HepG2 (cell line): ENCODE measurements around the gene KIAA0040. TPM values are rescaled to one million over a fixed set of nuclear protein-coding genes. Genes with fewer than 3 reads are reported as not detected.

Experiments used
- ATAC-seq: fragments of 200-7000 bp; cut with Tn5 transposase; 3 replicates; pipeline ENCODE4 v1.9.1; 2020; ENCODE audit warnings: mild to moderate bottlenecking, moderate library complexity
- BruUV-seq: library from RNA; stranded (reverse); fragments of 400-500 nt; replicated peaks from 2 replicates; lab custom pipeline; 2021; lab: Mats Ljungman, UMichigan
- CTCF ChIA-PET: fragments of 300-600 bp; formaldehyde crosslinking; extraction: SDS; loops from one replicate; lab custom pipeline; 2021; ENCODE audit warnings: low total read pairs, inconsistent platforms, low intra/inter-chr PET ratio; lab: Yijun Ruan, JAX
- POLR2A ChIA-PET: fragments of 350-600 bp; sonication (Branson Sonifier 250); formaldehyde crosslinking; loops from one replicate; lab custom pipeline; 2020; ENCODE audit warnings: antibody characterized with exemption, inconsistent platforms; lab: Yijun Ruan, JAX
- DNase-seq: peaks from one replicate; pipeline ENCODE4 v3.0.0-alpha.2; 2015; ENCODE audit warnings: low spot score
- FAIRE-seq: peaks from 3 replicates; lab custom pipeline; 2011; peaks lifted over from hg19 to GRCh38; lab: Jason Lieb, UNC
- H2AFZ ChIP-seq: one replicate; pipeline ENCODE4 v1.6.1; 2011; ENCODE audit warnings: low read length, inconsistent platforms
- H3K27ac ChIP-seq: fragments of 300-600 bp; 3 replicates; pipeline ENCODE4 v1.8.0; 2011; ENCODE audit warnings: mixed run types, mild to moderate bottlenecking, mixed read lengths, low read length, inconsistent platforms; ENCODE audit not compliant: insufficient read depth; ENCODE audit errors: extremely low read length
- H3K27me3 ChIP-seq, 2 experiments: fragments of 200-600 bp in 1 of 2; 2 replicates in 1 of 2; 3 replicates in 1 of 2; pipeline versions ENCODE4 v1.6.0 to v1.8.0; 2011; ENCODE audit warnings: low read length in 2 of 2, mild to moderate bottlenecking in 2 of 2, moderate library complexity in 2 of 2, inconsistent platforms in 1 of 2; ENCODE audit not compliant: insufficient read depth in 2 of 2, control insufficient read depth in 1 of 2
- H3K36me3 ChIP-seq, 2 experiments: fragments of 200-600 bp in 1 of 2; replicated peaks in 1 of 2; 2 replicates in 1 of 2; 3 replicates in 1 of 2; pipeline versions ENCODE4 v1.5.1 to v1.8.0; 2011; ENCODE audit warnings: low read length in 2 of 2, inconsistent platforms in 1 of 2; ENCODE audit not compliant: insufficient read depth in 2 of 2, control insufficient read depth in 1 of 2
- H3K4me1 ChIP-seq: 2 replicates; pipeline ENCODE4 v1.5.1; 2012; ENCODE audit warnings: low read length, inconsistent platforms; ENCODE audit not compliant: insufficient read depth
- H3K4me2 ChIP-seq: 2 replicates; pipeline ENCODE4 v1.6.0; 2011; ENCODE audit warnings: low read depth, low read length, inconsistent platforms
- H3K4me3 ChIP-seq, 3 experiments: fragments of 200-600 bp in 1 of 3; sonication (generic), shearing (Covaris generic) in 1 of 3; replicated peaks in 1 of 3; 2 replicates each; pipeline ENCODE4 v1.5.1; 2011 to 2016; ENCODE audit warnings: low read length in 3 of 3, inconsistent platforms in 2 of 3, low read depth in 2 of 3, mild to moderate bottlenecking in 2 of 3, control low read depth in 1 of 3, mixed read lengths in 1 of 3; ENCODE audit not compliant: insufficient read depth in 1 of 3
- H3K79me2 ChIP-seq: one replicate; pipeline ENCODE4 v1.6.1; 2011; ENCODE audit warnings: low read length, inconsistent platforms; ENCODE audit not compliant: insufficient read depth
- H3K9ac ChIP-seq: 2 replicates; pipeline ENCODE4 v1.6.0; 2011; ENCODE audit warnings: mild to moderate bottlenecking, low read depth, low read length, inconsistent platforms; ENCODE audit not compliant: insufficient read depth
- H3K9me3 ChIP-seq: 2 replicates; pipeline ENCODE4 v1.5.1; 2012; ENCODE audit warnings: mild to moderate bottlenecking, low read length
- H4K20me1 ChIP-seq: 2 replicates; pipeline ENCODE4 v1.6.0; 2011; ENCODE audit warnings: inconsistent platforms, mild to moderate bottlenecking, low read length, moderate library complexity; ENCODE audit not compliant: insufficient read depth
- FOXA3 ChIP-seq: IDR thresholded peaks from 2 replicates; pipeline ENCODE4 v1.6.1; 2016; ENCODE audit warnings: missing genetic modification reagents, missing compliant biosample characterization
- MAFF ChIP-seq: IDR thresholded peaks from 2 replicates; pipeline ENCODE4 v1.6.1; 2011; ENCODE audit warnings: low read depth, low read length, improper control_type of control experiment
- MAFK ChIP-seq, 2 experiments: IDR thresholded peaks in 1 of 2; conservative IDR thresholded peaks in 1 of 2; 2 replicates each; pipeline ENCODE4 v1.6.1; 2011; ENCODE audit warnings: improper control_type of control experiment in 2 of 2, low read length in 2 of 2
- NR2F1 ChIP-seq, 2 experiments: fragments of 450-650 bp in 1 of 2; formaldehyde crosslinking in 1 of 2; IDR thresholded peaks; 2 replicates each; pipeline versions ENCODE4 v1.5.0 to v1.6.1; 2016 to 2020; ENCODE audit warnings: mild to moderate bottlenecking in 1 of 2, missing compliant biosample characterization in 1 of 2, missing genetic modification reagents in 1 of 2, moderate library complexity in 1 of 2
- ZNF709 ChIP-seq: sonication (generic); formaldehyde crosslinking; IDR thresholded peaks from 2 replicates; pipeline ENCODE4 v1.5.0; 2020; ENCODE audit warnings: mild to moderate bottlenecking, missing genetic modification reagents
- ZNF883 ChIP-seq: sonication (generic); formaldehyde crosslinking; IDR thresholded peaks from 2 replicates; pipeline ENCODE4 v1.5.1; 2020; ENCODE audit warnings: mild to moderate bottlenecking, missing genetic modification reagents; ENCODE audit errors: not compliant biosample characterization
- WGBS: methylation state at CpG from one replicate; pipeline ENCODE4 v1.1.6; 2017; ENCODE audit warnings: low lambda C conversion rate; 5-methylcytosine and 5-hydroxymethylcytosine counted together
- in situ Hi-C: cut with HindIII; loops from 2 replicates; pipeline ENCODE4 v1.10.0; 2017; ENCODE audit warnings: low pct_unique_long_range_greater_than_20kb; ENCODE audit not compliant: extremely low pct_ligation_motif_present
- intact Hi-C: fragments of 100-400 bp; cut with micrococcal nuclease; formaldehyde crosslinking; loops from one replicate; pipeline ENCODE4 v1.10.0; 2022; ENCODE audit not compliant: unreplicated experiment
- polyA plus RNA-seq, 8 experiments: library from polyadenylated mRNA; depleted of rRNA in 3 of 8; stranded (reverse) in 7 of 8; unstranded in 1 of 8; fragments of >200 nt; fragmentation: Illumina TruSeq in 4 of 8; extraction: Trizol in 4 of 8; gene quantifications; 2 replicates each; pipeline versions ENCODE4 v1.2.1 to v1.2.3, GENCODE V29; 2011 to 2016; ENCODE audit warnings: low read depth in 4 of 8, missing spikeins in 1 of 8, mixed read lengths in 1 of 8; ENCODE audit not compliant: insufficient read depth in 1 of 8
- total RNA-seq, 5 experiments: library from RNA; depleted of rRNA; stranded (reverse); fragments of >200 nt; fragmentation: Illumina TruSeq; extraction: Trizol; gene quantifications; 2 replicates each; pipeline ENCODE4 v1.2.3, GENCODE V29; 2016; ENCODE audit warnings: low read depth in 1 of 5
- TF ChIP-seq, protein P1 (sequence below): sonication (generic); formaldehyde crosslinking; IDR thresholded peaks from 2 replicates; pipeline ENCODE4 v1.4.0; 2020; ENCODE audit warnings: missing genetic modification reagents, borderline replicate concordance

KIAA0040 gene
- total and polyA plus RNA-seq, 2 of the 13 experiments (the other 11 are each of a cell fraction or from before 2014, with no cell fraction given) = 0.24 to 0.26 TPM

DNA sequence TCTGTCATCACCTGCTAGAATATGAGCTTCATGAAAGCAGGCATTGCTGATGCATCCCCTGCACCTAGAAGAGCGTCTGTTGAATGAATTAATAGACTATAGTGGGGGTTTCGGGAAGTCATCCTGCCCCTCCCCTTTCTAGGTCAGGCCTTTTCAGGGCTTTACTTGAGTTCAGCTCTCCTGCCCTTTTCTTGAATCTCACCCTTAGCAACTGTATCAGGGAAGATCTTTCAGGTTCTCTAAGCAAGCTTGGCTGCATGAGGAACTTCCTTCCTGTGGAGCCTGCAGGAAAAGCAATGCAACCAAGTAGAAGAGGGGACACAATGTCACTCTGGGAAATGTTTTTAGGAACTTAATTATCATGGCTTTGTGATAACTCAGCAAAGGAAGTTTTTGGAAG is 27.2 kb upstream of the KIAA0040 start (continued):
- TF ChIP-seq NR2F1 (CRISPR knock-in tag; IDR thresholded peaks at IDR 0.05) (no peak), ZNF709 (CRISPR knock-in tag) (no peak), FOXA3 (CRISPR knock-in tag) (no peak)
- TF ChIP-seq, protein P1, sequence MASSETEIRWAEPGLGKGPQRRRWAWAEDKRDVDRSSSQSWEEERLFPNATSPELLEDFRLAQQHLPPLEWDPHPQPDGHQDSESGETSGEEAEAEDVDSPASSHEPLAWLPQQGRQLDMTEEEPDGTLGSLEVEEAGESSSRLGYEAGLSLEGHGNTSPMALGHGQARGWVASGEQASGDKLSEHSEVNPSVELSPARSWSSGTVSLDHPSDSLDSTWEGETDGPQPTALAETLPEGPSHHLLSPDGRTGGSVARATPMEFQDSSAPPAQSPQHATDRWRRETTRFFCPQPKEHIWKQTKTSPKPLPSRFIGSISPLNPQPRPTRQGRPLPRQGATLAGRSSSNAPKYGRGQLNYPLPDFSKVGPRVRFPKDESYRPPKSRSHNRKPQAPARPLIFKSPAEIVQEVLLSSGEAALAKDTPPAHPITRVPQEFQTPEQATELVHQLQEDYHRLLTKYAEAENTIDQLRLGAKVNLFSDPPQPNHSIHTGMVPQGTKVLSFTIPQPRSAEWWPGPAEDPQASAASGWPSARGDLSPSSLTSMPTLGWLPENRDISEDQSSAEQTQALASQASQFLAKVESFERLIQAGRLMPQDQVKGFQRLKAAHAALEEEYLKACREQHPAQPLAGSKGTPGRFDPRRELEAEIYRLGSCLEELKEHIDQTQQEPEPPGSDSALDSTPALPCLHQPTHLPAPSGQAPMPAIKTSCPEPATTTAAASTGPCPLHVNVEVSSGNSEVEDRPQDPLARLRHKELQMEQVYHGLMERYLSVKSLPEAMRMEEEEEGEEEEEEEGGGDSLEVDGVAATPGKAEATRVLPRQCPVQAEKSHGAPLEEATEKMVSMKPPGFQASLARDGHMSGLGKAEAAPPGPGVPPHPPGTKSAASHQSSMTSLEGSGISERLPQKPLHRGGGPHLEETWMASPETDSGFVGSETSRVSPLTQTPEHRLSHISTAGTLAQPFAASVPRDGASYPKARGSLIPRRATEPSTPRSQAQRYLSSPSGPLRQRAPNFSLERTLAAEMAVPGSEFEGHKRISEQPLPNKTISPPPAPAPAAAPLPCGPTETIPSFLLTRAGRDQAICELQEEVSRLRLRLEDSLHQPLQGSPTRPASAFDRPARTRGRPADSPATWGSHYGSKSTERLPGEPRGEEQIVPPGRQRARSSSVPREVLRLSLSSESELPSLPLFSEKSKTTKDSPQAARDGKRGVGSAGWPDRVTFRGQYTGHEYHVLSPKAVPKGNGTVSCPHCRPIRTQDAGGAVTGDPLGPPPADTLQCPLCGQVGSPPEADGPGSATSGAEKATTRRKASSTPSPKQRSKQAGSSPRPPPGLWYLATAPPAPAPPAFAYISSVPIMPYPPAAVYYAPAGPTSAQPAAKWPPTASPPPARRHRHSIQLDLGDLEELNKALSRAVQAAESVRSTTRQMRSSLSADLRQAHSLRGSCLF (CRISPR knock-in tag) = no peak

DNA sequence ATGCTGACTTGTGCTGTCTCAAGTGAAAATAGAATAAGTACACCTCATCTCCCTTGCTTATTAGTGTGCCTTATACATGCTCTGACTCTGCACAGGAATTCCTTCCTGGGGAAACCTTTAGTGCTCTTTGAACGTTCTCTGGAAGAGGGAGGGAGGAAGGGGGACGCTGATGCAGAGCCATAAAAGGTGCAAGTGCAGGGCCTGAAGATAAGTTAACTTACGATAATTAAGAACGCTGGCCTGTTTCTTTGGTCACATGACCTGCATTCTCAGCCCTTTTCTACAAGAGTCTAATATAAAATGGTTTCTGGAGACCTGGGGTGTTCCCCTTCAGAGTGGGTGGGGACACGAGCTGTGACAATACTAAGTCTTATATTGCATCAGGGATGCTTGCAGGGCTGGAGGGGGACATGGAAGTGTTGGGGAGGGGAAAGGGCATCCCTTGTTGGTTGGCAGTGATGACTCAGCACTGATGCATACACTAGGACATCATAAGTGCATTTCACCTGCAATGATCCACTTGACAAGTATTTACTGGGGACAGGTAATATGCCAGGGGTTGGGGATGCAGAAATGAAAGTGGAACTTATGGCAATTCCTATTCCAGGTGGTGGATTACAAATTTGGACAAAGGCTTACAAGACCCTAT is 26.3 kb upstream of the KIAA0040 start:
- Histone ChIP-seq H3K4me2 (no peak overlapping the region), H2AFZ (no peak overlapping the region), H3K9ac (no peak overlapping the region), H3K36me3 (no peaks in the 10 kb centered on the region), H3K79me2 (no peaks in the 10 kb centered on the region), H3K9me3 (no peaks in the 10 kb centered on the region), H3K4me1 (no peaks in the 10 kb centered on the region), H3K27me3 (no peaks in the 10 kb centered on the region), H4K20me1 (no peaks in the 10 kb centered on the region)
- CTCF ChIA-PET = no interaction called here
- intact Hi-C loops = no loop called here
- POLR2A ChIA-PET = no interaction called here
- BruUV-seq = no TSS peak
- FAIRE-seq (no peak), DNase-seq (no peak), ATAC-seq (no peak)
- 26% methylated on average over 5 of the region's 5 CpGs for WGBS
- in situ Hi-C loops = no loop called here
- no peak for TF ChIP-seq ZNF883
- TF ChIP-seq MAFF = 0 out of 2 replicates have a peak, but pooled peaks have one; percentile 16
- TF ChIP-seq MAFK (conservative IDR thresholded peaks at IDR 0.05 in 1 of 2, IDR thresholded peaks at IDR 0.05 in 1 of 2; ENCODE audit: low read length in 2 of 2) = peak in 1 of 2 experiments; percentile 37; a peak in 1 of 4 replicates
- TF ChIP-seq, all 625 proteins: peak for 2
- no peak overlapping the region for H3K27ac ChIP-seq
- H3K4me3 ChIP-seq = no peak overlapping the region
